CD4-positive, alpha-beta T cell treated with Interleukin-4 for 1 hour (primary cell): Measurements from ENCODE around the gene AXDND1.

Experiments used
- DNase-seq, 2 donors: peaks; one replicate each; pipeline ENCODE4 v3.0.0-alpha.2; 2020 to 2022

Gene AXDND1

DNA sequence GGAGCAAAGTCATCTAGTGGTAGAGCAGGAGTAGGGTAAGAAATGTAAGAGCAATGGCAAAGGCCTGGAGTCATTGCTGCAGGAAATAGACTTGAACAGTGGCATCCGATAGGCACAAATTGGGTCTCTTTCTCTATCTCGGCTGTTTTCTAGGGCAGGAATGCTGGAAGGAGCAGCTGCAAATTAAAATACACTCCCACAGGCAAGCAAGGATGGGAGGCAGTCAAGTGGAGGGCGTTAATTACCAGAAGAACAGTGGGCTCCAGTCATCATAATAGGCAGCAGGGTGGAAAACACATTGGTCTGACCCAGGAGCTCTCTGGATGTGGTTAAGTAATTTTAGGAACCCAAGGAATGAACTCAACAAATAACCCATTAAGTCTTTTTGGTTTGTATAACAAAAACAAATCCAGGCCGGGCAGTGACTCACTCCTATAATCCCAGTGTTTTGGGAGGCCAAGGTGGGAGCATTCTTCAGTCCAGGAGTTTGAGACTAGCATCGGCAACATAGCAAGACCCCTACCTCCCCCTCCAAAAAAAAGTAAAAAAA lies 218.1 kb downstream of the AXDND1 start:
- DNase-seq: no peak

- no peak for DNase-seq
These were observed 220.5 kb downstream of the AXDND1 start for GRCh38 chr1:179586107-179586823.

GRCh38 chr1:179587336-179587735 lies 221.6 kb downstream of the AXDND1 start:
- DNase-seq: no peak

DNA sequence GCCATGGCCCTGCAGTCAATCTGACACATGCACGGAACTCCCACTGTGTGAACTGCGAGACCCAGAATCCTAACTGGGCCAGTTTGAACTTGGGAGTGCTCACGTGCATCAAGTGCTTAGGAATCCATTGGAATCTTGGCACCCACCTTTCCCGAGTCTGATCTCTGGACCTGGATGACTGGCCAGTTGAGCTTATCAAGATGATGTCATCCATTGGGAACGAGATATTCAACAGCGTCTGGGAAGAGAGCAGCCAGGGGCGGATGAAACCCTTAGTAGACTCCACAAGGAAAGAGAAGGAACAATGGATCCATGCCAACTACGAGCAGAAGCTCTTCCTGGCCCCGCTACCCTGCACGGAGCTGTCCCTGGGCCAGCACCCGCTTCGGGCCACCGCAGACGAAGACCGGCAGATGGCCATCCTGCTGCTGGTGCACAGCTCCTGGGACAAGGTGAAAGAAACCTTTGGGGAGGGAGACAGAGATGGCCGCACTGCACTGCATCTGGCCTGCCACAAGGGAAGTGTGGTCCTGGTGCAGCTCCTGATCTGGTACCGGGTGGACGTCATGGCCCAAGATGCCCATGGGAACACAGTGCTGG lies 222.8 kb downstream of the AXDND1 start:
- DNase-seq: no peak

- DNase-seq: no peak
These were observed 223.7 kb downstream of the AXDND1 start for GRCh38 chr1:179589509-179589908.

- DNase-seq: no peak
These were observed 224.9 kb downstream of the AXDND1 start for GRCh38 chr1:179590671-179591070.

- DNase-seq: no peak
These were observed 225.5 kb downstream of the AXDND1 start for GRCh38 chr1:179591253-179591591.

- no peak for DNase-seq
These were observed 226.1 kb downstream of the AXDND1 start, which contains the start of gene TDRD5 for GRCh38 chr1:179591592-179592580. Gene TDRD5, plus strand, starts transcription at chr1:179591832. Its CDS starts 784 bp downstream, at chr1:179592616.

GRCh38 chr1:179598631-179599030 lies 232.9 kb downstream of the AXDND1 start:
- DNase-seq: no peak

DNA sequence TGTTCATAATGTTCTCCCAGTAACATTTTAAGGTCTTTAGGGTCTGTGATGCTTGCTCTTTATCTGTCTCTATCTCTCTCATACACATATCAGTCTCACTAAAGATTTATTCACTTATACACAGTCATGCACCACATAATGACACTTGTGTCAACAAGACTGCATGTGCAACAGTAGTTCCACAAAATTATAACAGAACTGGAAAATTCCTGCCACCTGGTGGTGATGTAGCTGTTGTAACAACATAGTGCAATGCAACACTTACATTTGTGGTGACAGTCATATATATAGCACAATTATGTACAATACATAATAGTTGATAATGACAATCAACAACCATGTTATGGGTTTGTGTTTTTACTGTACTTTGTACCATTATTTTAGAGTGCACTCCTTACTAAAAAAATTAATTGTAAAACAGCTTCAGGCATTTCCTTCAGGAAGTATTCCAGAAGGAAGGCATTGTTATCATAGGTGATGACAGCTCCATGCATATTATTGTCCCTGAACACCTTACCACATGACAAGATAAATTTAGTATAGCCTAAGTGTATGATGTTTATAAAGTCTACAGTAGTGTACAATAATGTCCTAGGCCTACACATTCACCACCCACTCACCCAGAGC lies 234.0 kb downstream of the AXDND1 start:
- DNase-seq: peak in 1 of 2 donors; percentile 4

- DNase-seq: no peak
These were observed 235.3 kb downstream of the AXDND1 start for GRCh38 chr1:179601093-179601492.
